GM19239 (cell line): Measurements from ENCODE around the gene MYOZ1.
"Not testable (repeated sequence)": the region's sequence is repeated elsewhere in the genome, so short reads cannot be mapped to it uniquely, and the experiment has no call there.

ENCODE experiments used
- DNase-seq: peaks from one replicate; pipeline ENCODE4 v3.0.0; 2011; ENCODE audit warnings: low spot score; ENCODE audit not compliant: insufficient read length
- FAIRE-seq: peaks from 2 replicates; lab custom pipeline; 2011; peaks lifted over from hg19 to GRCh38; lab: Jason Lieb, UNC

Gene MYOZ1, protein sequence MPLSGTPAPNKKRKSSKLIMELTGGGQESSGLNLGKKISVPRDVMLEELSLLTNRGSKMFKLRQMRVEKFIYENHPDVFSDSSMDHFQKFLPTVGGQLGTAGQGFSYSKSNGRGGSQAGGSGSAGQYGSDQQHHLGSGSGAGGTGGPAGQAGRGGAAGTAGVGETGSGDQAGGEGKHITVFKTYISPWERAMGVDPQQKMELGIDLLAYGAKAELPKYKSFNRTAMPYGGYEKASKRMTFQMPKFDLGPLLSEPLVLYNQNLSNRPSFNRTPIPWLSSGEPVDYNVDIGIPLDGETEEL

GRCh38 chr10:73641328-73642060 lies at the start of gene MYOZ1:
Gene MYOZ1 (minus strand): TSS chr10:73641474. CDS start chr10:73640017, 1,457 bp downstream.
- FAIRE-seq (no peak), DNase-seq (no peak)

DNA sequence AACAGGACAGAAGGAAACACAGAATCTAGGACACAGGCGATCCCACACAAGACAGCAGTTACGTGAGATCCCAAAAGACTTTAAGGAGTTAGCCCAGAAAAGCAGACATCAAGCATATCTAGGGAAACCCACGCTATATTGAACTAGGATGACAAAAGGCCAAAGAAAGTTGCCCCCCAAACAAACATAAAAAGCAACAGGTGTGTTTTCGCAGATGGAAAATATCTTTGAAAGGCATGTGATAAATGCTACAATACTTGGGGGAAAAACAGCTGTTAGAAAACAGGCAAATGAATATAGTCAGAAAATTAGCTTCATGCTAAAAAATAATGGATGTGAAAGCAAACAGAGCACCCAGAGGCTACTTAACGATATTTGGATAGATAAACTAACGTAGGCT lies 49.5 kb upstream of the MYOZ1 start:
- not testable (repeated sequence) for FAIRE-seq, DNase-seq

DNA sequence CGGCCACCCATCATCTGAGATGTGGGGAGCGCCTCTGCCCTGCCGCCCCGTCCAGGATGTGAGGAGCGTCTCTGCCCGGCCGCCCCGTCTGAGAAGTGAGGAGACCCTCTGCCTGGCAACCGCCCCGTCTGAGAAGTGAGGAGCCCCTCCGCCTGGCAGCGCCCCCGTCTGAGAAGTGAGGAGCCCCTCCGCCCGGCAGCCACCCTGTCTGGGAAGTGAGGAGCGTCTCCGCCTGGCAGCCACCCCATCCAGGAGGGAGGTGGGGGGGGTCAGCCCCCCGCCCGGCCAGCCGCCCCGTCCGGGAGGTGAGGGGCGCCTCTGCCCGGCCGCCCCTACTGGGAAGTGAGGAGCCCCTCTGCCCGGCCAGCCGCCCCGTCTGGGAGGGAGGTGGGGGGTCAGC lies 48.3 kb upstream of the MYOZ1 start:
- DNase-seq = not testable (repeated sequence)

GRCh38 chr10:73687641-73688040 lies 46.4 kb upstream of the MYOZ1 start:
- not testable (repeated sequence) for FAIRE-seq, DNase-seq

More for the DNA sequence above, 48.3 kb upstream of the MYOZ1 start:
- FAIRE-seq = not testable (repeated sequence)

- DNase-seq, FAIRE-seq: not testable (repeated sequence)
These were observed 33.3 kb upstream of the MYOZ1 start for GRCh38 chr10:73674546-73674945.

DNA sequence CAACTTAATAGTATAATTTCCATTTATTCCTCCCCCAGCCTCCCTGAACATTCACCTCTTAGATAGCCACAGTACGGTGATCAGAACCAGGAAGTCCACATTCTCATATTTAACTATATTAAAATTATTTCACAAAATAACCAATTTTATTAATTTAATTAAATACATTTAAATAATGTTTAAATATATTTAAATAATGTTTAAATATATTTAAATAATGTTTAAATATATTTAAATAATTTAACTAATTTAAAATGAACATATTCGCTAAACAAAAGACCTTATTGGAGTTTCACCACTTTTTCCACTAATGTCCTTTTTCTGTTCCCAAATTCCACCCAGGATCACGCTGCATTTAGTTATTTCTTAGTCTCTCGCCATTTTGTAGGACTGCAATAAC lies 27.1 kb upstream of the MYOZ1 start:
- not testable (repeated sequence) for FAIRE-seq, DNase-seq

DNA sequence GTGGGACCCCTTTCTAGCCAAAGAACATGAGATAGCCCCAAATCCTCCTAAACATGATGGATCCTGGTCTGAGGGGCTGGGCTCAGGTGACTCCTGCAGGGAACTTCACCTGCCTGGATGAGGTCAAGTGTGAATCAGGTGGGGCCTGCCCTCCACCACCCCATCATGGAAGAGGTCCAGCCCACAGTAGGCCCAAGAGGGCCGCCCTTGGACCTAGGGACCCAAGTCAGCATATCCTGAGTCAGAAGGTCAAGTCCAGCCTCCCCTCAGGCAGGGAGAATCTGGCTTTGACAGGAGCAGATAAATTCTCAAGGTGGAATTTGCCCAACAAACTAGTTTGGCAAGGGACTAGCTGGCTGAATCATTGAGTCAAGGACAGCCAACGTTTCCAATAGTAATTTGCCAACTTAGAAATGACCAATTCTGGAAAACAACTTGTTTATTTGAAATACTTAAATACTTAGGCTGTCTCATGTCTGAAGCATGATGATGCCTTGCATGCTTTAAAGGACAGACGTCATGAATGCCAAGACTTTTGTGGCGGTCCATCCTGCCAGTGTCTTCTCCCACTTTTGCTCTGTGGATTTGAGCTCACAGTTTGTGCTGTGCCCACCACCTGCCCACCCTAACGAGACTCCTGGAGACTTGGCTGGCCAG lies 25.0 kb upstream of the MYOZ1 start:
- DNase-seq, FAIRE-seq: not testable (repeated sequence)

DNA sequence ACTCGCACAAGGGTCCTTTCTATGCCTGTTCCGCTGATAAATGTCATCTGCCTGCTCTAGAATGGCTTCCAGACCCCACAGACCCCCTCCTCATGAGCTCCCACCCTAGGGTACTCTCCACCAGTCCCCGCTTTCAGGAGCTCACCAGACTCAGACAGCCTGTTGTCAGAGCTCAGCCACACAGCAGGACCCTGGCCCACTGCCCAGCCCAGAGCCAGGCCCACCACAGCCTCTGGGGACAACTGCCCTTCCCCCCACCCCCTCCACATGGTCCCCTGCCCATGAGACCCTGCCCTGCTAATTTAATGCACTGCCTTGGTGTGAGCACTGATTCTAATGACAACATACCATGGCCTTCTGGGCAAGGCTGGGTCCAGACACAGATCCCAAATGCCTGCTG lies 24.3 kb upstream of the MYOZ1 start:
- not testable (repeated sequence) for DNase-seq, FAIRE-seq

- not testable (repeated sequence) for DNase-seq, FAIRE-seq
These were observed 23.1 kb upstream of the MYOZ1 start for GRCh38 chr10:73664156-73665040.

- not testable (repeated sequence) for DNase-seq, FAIRE-seq
These were observed 22.3 kb upstream of the MYOZ1 start for GRCh38 chr10:73663621-73664020.

- FAIRE-seq, DNase-seq: not testable (repeated sequence)
These were observed 21.4 kb upstream of the MYOZ1 start for GRCh38 chr10:73662705-73663104.

DNA sequence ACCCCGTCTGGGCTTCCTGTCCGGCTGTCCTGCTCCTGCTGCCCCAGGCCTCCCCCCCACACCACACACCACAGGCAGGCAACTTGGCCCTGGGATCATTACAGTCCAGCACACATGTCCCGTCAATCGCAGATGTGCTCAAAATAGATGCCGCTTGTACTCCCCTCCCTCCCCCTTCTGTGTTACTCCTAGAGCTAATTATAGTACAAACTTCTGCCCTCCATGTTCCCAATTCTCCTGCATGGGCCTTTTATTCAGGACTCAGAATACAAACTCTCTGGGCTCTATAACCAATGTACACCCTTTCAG lies 14.7 kb upstream of the MYOZ1 start, which contains the start of gene SYNPO2L:
SYNPO2L (minus strand) TSS at position 40 of the 309 bp plus-strand sequence. CDS start 107 bp downstream, outside the sequence.
- DNase-seq (no peak), FAIRE-seq (no peak)

DNA sequence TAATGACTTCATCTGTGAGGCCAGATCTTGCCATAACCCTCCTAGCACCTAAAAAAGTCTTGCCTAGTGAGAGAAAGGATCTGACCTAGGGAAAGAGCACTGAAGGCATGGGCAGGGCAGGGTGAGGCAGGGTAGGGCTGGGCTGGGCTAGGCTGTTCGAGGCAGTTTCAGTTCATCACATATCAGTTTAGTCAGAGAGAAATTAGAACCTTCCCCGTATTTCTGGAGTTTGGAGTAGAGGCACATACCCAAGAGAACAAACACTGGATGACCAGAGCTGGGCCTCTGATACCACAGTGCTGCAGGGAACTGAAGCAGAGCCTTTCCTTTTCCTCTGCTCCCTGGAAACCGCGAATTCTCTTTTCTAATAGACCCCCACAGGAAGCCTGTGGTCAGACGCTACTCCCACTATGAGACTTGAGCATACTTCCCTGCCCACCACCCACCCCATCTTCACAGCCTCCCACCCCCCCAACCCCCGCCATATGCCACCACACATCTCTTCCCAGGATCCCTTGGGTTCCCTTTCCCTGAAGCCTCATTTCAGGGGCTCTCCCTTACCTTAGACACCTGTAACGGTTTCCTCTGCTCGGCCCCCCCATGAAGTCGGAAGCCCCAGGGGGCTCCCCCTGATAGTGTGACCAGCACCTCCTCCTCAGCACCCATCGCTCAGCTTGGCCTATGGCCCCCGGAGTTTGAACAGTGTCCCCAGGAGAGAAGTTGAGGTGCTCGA lies 14.1 kb upstream of the MYOZ1 start:
- DNase-seq (no peak), FAIRE-seq (no peak)

DNA sequence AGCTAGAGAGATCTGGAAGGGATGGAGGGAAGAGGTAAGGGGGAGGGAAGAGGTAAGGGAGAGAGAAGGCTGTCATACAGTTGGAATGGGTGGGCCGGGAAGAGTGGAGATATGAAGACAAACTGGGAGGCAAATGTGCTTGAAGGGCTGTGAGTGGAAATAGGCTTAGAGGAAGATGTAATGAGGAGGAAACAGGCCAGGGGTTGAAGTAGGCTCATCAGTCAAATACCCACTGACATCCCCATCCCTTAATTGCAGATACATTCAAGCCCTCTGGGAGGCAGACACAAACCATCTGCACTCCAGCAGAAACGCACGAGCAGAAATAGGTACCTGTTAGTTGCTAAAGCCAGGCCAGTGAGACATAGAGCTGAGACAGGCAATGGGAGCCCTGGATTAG lies 12.4 kb upstream of the MYOZ1 start:
- FAIRE-seq (no peak), DNase-seq (no peak)

DNA sequence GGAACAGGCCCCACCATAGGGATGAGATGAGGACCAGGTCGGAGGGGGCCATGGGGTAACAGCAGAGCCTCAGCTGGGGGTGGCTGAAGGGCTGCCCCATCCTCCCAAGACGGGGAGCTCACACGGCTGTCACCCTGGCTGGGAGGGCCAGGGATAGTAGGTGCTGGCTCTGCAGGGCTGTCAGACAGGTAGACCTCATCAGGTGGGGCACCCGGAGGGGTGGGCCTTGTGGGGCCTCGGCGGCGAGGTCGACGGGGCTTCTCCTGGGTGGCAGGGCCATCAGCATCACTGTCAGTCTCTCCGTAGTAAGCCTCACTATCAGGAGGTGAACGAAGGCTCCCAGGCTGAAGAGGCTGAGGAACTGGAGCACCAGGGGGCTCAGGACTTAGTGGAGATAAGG lies 11.9 kb upstream of the MYOZ1 start:
- FAIRE-seq (no peak), DNase-seq (no peak)

DNA sequence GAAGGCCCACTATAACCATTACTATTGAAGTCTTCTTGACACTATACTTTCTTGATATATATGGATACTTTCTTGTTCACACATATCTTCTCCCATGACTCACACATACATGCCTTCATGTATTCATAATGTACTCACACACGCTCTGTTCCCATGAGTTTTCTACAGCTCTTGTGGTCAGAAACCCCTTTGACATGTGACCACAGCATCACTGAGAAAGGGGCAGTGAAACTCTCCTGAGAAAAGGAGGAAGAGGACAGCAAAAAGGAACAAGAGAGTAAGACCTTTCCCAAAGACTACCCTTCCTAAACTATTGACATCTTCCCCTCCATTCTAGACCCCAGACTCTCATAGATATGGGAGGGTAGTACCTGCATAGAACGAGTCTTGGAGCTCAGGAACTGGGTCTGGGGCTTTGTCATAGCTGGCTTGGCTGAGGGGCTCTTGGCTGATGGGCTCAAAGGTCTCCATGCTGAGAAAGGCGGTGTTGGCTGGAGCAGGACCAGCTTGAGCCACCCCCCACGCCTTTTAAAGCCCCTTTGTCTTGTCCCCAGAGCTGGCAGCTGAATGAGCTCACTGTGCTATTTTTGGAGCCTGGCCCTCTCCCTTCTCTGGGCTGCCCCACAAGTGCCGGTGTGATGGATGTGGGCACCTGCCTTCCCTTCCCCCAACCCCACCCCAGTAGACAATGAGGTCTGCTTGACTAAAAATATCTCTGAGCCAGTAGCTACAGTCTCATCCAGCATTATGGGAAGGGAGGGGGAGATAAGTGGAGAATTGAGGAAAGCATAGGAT lies 9.5 kb upstream of the MYOZ1 start:
- DNase-seq = no peak

DNA sequence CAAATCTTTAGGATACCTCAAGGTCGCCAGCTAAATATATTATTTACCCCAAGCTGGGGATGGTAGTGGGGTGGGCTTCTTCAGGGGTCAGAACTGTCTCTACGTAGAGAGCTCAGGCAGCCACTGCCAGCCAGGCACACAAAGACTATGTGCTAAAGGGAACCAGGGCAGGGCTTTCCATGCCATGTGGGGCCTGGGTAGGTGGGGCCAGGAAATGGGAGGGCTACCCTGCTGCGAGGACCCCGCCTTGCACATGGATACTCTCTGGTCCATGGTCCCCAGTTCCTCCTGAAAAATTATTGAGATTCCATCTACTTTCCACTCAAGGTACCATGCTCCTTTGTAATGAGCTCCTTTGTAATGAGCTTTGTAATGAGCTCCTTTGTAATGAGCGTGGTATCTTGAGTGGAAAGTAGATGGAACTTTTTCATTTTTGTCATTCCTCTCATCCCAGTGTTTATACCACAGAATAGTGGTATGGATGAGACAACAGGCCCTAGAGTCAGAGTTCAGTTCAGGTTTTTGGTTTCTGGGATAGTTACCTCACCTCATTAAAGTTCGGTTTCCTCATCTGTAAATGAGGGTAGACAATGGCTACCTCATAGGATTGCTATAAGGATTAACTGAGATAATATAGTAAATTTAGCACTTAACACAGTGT lies 8.7 kb upstream of the MYOZ1 start:
- FAIRE-seq (no peak), DNase-seq (no peak)

More for the DNA sequence above, 9.5 kb upstream of the MYOZ1 start:
- FAIRE-seq = no peak
